SKM-1 treated with dmso at 0.1 percent for 144 hours (cell line): ENCODE data around the gene COL24A1.
A peak's percentile ranks its signal among the peaks of the same experiment; 100 is the strongest.
"Not testable (repeated sequence)": the region's sequence is repeated elsewhere in the genome, so short reads cannot be mapped to it uniquely, and the experiment has no call there.

Experiments
- DNase-seq: peaks from one replicate; lab custom pipeline; 2025; ENCODE audit not compliant: unreplicated experiment; lab: John Stamatoyannopoulos, UW

The COL24A1 gene

DNA sequence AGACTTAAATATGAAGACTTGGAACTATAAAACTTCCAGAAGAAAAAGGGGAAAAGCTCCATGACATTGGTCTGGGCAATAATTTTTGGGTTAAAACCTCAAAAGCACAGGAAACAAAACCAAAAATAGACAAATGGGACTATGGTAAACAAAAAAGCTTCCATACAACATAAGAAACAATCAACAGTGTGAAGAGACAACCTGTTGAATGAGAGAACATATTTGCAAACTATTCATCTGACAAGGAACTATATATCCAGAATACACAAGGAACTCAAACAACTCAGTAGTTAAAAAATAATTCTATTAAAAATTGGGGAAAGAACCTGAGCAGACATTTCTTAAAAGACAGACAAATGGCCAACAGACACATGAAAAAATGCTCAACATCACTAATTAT is 255.7 kb downstream of the COL24A1 start:
- no peak for DNase-seq

DNA sequence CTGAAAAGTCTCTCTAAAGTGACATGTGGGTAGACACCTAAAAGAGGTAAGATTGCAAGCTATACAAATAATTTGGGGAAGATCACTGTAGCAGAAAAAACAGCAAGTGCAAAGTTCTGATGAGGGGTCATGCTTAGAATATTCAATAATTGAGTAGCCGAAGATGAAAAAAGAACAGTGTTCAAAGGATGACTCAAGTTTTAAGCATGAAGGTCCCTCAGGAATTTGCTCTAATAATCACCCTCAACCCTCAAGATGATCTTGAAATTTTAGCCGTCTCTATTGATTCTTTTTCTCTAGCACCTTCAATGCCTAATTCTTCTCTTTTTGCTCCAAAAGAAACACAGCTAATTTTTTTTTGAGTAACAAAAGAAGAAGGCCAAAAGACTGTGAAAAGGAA is 257.7 kb downstream of the COL24A1 start:
- no peak for DNase-seq

DNA sequence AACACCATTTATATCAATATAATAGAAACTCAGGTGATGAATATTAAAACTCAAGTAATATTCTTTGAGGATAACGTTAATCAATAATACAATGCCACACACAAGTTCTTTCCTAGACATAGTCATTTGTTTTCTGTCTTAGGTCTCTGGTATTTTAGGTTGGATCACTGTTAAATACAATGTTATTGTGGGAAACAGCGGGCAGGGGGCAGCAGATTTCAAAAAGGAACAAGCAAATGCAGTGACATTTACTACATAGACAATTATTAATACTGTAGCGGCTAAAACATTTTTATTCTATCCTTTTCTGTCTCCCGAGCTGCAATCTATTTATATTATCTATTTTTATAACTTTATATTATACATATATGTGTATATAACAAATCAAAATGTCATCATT is 261.9 kb downstream of the COL24A1 start:
- no peak for DNase-seq

DNA sequence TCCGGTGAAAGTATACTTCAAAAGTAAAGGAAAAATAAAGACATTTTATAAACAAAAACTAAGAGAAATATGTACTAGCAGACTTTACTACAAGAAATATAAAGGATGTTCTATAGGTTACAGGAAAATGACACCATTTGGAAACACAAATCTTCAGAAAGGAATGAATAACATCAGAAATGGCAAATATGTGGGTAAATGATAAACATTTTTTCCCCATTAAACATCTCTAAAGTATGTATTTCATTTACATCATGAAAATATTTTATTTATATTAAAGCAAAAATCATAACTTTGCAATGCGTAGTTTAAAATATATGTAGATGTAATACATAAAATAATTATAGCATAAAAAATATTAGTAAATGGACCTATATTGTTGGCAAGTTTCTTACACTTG is 264.2 kb downstream of the COL24A1 start:
- DNase-seq, result no peak

- DNase-seq, result no peak
Measured at GRCh38 chr1:85889870-85890269, 266.7 kb downstream of the COL24A1 start.

GRCh38 chr1:85888921-85889320 is 267.7 kb downstream of the COL24A1 start:
- DNase-seq, result no peak

GRCh38 chr1:85884372-85885035 is 272.1 kb downstream of the COL24A1 start:
- peak; percentile 25 for DNase-seq

- DNase-seq, result no peak
Measured at GRCh38 chr1:85867189-85867588, 289.4 kb downstream of the COL24A1 start.

DNA sequence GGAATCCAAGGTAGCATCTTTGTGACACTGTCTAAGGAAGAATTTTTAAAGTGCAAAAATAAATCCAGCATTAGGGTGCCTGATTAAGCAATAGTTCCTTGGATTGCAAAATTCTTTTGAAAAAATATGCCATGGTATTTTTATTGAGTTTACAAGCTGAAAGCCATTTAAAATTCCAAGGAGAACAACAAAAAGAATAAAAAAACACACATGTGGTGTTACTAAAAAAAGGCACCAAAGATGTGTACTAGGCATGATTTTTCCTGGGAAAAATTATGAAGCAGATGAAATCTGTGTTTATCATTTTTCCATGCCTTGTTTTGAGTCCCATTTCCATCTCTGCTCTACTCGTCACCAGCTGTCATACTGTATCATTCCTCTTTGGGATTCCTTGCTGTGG is 291.4 kb downstream of the COL24A1 start:
- DNase-seq, result no peak

- DNase-seq, result no peak
Measured at GRCh38 chr1:85864727-85865126, 291.8 kb downstream of the COL24A1 start.

- DNase-seq, result not testable (repeated sequence)
Measured at GRCh38 chr1:85863639-85864038, 292.9 kb downstream of the COL24A1 start.

DNA sequence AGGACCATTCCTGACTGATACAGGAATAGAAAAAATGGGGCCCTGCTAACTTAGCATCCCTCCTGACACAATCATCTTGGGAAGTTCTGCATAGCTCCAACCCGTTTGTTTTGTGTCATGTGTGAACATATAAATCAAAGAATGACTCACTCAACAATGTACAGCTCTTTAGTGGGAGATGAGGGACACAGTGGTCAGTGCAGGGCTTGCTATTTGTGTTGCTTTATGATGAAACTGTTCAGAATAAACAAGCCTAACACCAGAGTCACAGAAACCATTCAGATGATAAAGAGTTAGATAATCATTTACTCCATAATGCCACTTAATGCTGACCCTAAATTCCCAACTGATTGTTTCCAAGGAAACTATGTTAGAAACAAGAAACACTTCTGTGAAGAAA is 294.1 kb downstream of the COL24A1 start:
- no peak for DNase-seq

DNA sequence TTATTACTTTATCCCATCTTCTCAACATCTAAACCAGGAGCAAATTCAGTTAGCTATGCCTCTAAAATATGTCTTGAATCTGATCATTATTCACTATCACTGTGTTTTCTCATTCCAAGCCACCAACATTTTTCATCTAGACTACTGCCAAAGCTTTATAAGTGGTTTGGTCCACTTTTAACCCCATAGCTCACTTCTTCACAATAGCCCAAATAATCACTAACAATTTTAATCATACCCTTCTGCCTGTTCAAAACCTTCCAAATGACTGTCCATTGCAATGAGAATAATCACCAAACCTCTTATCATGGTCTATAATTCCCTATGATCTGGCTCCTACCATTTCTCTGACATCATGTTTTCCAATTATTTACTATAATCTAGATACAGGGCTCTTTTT is 298.6 kb downstream of the COL24A1 start:
- no peak for DNase-seq

DNA sequence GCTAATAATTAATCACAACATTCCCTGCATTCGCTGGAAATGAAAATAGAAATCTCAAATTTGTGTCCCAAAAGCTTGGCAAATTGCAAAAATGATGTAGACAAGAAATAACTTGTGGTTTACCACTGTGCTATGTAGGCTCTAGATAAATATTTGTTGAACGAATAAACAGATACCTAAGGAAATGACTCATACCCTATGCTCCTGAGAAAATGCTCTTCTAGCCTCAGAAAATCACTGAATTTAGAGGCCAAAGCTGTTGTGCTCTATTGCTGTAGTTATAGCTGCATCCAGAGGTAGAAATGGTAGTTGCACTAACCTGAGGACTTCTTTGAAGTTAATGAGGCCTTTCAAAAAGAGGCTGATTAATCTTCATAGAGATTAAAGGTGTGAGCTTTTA is 306.3 kb downstream of the COL24A1 start:
- no peak for DNase-seq

DNA sequence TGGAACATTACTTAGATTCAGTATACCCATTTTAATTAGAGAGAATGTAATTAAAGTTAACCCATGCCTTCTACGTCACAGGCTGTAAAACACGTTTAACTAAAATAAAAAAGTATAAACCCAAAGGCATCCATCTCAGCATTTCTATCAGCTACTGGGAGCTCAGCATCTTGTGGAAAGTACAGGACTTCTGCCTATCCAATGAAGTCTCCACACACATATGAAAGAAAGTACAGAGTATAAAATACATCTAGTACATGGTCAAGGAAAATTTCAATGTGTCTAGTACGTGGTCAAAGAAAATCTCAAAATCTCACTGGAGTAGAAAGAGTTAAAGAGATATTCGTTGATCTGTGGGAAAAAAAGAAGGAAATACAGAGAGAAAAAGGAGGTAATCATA is 306.9 kb downstream of the COL24A1 start:
- no peak for DNase-seq

DNA sequence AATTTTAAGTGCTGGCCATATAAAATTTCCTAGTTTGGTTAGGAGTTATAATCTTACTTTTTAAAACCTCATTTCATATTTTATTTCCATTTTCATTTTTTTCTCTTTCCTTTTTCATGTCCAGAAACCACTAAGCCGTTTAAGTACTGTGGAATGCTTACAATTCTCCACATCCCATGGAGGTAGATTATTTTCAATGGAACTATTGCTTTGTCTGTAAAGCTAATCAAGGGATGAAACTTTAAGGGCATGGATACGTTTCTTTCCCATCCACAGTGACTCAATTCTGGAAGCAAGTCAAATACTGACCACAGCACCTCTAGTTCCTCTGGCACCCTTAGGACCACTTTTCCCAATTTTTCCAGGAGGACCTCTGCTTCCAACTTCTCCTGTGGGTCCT is 309.2 kb downstream of the COL24A1 start:
- DNase-seq, result no peak

GRCh38 chr1:85846706-85847105 is 309.9 kb downstream of the COL24A1 start:
- DNase-seq, result no peak

GRCh38 chr1:85839459-85839858 is 317.1 kb downstream of the COL24A1 start:
- DNase-seq, result no peak

DNA sequence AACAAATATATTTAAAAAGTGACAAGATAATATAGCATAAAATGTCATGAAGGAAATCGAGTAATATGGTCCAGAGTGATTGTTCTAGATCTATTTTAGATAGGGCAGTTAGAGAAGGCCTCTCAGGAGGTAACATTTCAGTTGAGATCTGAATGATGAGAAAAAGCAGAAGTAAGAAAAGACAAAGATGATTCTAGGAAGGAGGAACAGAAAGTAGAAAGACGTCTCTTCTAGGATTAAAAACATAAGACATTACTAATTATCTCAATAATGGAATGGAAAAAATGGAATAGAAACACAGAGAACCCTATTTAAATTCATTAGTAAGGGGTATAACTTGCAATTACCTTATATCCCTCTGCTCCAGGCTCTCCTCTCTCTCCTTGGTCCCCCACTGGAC is 318.3 kb downstream of the COL24A1 start:
- peak; percentile 9 for DNase-seq

- no peak for DNase-seq
Measured at GRCh38 chr1:85836736-85837135, 319.8 kb downstream of the COL24A1 start.

DNA sequence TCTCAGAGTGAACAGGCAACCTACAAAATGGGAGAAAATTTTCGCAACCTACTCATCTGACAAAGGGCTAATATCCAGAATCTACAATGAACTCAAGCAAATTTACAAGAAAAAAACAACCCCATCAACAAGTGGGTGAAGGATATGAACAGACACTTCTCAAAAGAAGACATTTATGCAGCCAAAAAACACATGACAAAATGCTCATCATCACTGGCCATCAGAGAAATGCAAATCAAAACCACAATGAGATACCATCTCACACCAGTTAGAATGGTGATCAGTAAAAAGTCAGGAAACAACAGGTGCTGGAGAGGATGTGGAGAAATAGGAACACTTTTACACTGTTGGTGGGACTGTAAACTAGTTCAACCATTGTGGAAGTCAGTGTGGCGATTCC is 323.4 kb downstream of the COL24A1 start:
- DNase-seq, result not testable (repeated sequence)

- DNase-seq, result no peak
Measured at GRCh38 chr1:85830837-85831236, 325.7 kb downstream of the COL24A1 start.

- DNase-seq, result no peak
Measured at GRCh38 chr1:85824066-85824840, 332.3 kb downstream of the COL24A1 start.
